ENCODE results near the gene NFIC.
"Not testable (repeated sequence)": the region's sequence is repeated elsewhere in the genome, so short reads cannot be mapped to it uniquely, and the experiment has no call there.

NFIC gene

GRCh38 chr19:3431760-3432397, 65.5 kb downstream of the NFIC start:
- no peak for DNase-seq

GRCh38 chr19:3433313-3433712, 66.9 kb downstream of the NFIC start:
- no peak for DNase-seq

DNA sequence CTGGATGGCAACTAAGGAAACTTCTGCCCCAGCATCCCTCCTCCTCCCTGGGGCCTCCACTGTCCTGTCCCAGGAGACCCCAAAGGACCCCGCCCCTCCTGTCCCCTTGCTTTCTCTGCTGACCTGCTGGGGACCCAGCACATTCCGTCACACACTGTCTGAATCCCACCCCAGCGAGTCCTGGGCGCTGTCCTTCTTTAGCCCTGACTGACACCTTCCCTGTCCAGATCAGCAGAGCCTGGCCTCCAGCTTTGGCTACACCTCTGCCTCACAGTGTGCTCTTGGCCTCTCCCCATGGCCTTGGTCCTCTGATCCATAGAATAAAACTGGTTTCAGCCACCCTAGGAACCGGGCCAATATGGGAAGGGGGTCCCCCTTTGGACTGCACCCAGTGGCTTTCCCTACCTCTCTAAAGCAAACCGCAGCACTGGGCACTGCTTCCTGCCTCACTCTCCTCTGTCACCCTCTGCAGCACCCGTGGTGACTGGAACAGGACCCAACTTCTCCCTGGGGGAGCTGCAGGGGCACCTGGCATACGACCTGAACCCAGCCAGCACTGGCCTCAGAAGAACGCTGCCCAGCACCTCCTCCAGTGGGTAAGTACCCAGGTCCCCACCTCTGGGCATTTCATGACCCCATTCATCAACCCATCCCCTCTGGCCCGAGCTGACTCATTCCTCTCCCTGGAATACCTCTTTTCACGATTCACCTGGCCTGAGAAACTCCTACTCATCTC, 67.6 kb downstream of the NFIC start:
- no peak for DNase-seq

GRCh38 chr19:3434630-3435553, 68.5 kb downstream of the NFIC start:
- peak; percentile 94 to 96 for DNase-seq

GRCh38 chr19:3440082-3440481, 73.7 kb downstream of the NFIC start:
- DNase-seq = peak; percentile 49 to 64

DNA sequence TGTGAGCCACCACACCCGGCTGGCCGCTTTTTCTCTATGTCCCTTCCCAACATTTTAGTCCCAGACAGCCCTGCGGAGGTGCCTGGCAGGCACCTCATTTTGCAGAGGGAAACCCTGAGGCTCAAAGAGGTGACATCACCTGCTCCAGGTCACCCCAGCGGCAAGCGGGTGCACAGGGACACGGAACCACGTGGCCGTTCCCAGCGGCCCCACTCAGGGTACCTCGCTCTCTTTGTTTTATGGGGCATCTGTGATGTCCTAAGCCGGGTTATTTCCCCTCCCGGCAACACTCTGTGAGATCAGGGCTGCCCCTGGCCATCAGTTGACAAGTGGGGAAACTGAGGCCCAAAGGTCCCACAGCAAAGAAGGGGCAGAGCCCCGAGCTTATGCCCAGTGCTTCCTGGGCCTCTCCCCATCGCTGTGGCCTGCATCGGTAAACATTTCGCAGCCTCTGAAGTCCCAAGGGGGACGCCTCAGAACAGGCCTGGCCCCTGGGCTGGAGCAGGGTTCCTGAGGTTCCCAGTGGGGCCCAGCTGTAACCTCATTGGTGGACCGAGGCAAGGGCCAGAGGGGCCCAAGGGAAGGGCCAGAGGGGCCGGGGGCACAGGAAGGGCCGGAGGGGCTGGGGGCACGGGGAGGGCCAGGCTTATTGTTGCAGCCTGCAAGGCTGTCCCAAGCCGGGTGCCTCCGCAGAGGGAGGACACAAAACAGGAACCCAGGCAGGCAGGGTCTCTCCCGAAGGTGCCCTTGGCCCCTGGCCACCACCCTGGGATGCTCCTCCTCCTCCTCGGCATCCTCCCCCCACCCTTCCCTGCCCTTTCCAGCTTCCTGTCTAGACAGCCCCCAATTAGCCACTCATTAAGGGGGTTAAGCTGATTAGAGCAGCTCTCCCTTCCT, 75.0 kb downstream of the NFIC start:
- DNase-seq = no peak

GRCh38 chr19:3441986-3442329, 75.6 kb downstream of the NFIC start:
- no peak for DNase-seq

GRCh38 chr19:3442487-3443071, 76.2 kb downstream of the NFIC start:
- DNase-seq = no peak

GRCh38 chr19:3443840-3444694, 77.7 kb downstream of the NFIC start:
- DNase-seq = no peak

DNA sequence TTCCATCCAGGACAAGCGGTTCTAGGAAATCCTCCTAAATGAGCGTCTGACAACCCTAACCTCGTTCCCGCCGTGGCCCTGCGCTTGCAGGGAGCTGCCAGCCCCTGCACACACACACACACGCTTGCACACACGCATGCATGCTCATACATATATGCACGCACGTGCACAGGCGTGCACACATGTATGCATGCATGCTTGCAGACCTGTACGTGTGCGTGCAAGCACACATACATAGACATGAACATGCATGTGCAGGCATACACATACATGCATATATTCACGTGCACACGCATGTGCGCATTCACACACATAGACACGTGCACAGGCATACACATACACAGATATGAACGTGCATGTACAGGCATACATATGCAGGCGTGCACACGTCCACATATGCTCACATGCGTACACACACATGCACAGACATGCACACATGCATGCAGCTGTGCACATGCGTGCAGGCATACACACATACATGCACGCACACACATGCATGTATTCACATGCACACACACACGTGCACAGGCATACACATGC, 78.4 kb downstream of the NFIC start:
- DNase-seq = no peak

DNA sequence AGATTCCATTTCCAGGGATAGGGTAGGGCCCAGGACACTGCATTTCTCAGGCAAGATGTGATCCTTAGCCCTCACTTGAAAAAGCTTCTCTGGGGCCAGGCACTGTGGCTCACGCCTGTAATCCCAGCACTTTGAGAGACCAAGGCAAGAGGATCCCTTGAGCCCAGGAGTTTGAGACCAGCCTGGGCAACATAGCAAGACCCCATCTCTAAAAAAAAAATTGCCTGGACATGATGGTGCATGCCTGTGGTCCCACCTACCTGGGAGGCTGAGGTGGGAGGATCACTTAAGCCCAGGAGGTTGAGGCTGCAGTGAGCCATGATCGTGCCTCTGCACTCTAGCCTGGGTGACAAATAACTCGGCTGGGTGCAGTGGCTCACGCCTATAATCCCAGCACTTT, 80.3 kb downstream of the NFIC start:
- DNase-seq = not testable (repeated sequence)

GRCh38 chr19:3448616-3449334, 82.4 kb downstream of the NFIC start:
- DNase-seq = no peak

DNA sequence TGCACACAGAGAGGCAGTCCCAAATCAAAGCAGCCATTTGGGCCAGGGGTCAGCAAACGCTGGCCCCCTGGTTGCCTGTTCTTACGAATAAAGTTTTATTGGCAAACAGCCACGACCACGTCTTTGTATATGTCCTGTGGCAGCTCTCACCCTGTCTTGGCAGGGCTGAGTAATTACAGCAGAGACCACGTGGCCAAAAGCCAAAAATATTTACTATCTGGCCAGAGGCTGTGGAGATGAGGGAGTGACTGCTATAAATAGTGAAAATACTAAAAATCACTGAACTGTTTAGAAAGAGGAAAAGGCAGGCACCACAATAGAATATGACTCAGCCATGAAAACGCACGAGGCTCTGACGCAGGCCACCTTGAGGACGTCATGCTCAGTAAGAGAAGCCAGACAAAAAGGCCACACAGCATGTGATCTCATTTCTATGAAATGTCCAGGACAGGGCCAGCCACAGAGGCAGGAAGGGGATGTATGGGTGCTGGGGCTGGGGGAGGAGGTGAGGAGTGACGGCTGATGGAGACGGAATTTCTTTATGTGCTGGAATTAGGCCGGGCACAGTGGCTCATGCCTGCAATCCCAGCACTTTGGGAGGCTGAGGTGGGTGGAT, 84.5 kb downstream of the NFIC start:
- DNase-seq = no peak

GRCh38 chr19:3451451-3451866, 85.1 kb downstream of the NFIC start:
- no peak for DNase-seq

- no peak for DNase-seq
Observed at GRCh38 chr19:3452171-3452941, 86.0 kb downstream of the NFIC start.

DNA sequence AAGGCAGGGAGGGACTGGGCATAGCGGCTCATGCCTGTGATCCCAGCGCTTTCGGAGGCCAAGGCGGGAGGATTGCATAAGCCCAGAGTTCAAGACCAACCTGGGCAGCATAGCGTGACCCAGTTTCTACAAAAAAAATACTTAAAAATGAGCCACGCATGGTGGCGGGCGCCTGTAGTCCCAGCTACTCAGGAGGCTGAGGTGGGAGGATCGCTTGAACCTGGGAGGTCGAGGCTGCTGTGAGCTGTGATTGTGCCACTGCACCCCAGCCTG, 86.5 kb downstream of the NFIC start:
- DNase-seq = not testable (repeated sequence)

DNA sequence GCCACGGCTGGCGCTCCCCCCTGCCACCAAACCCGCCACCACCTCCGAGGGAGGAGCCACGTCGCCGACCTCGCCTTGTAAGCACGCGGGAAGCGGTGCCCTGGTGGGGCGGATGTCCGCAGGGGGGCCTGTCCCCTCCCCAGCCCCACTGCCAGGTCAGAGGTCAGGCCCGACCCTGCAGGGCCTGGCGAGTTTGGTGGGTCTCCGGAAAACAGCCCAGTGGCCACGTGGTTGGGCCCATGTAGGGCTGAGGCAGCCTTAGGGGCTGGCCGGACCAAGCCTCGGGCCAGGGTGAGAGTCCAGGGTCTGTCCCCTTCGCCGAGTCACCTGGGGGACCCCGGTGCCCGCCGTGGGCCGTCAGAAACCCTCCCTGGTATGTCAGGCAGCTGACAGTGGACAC, 87.5 kb downstream of the NFIC start:
- no peak for DNase-seq

DNA sequence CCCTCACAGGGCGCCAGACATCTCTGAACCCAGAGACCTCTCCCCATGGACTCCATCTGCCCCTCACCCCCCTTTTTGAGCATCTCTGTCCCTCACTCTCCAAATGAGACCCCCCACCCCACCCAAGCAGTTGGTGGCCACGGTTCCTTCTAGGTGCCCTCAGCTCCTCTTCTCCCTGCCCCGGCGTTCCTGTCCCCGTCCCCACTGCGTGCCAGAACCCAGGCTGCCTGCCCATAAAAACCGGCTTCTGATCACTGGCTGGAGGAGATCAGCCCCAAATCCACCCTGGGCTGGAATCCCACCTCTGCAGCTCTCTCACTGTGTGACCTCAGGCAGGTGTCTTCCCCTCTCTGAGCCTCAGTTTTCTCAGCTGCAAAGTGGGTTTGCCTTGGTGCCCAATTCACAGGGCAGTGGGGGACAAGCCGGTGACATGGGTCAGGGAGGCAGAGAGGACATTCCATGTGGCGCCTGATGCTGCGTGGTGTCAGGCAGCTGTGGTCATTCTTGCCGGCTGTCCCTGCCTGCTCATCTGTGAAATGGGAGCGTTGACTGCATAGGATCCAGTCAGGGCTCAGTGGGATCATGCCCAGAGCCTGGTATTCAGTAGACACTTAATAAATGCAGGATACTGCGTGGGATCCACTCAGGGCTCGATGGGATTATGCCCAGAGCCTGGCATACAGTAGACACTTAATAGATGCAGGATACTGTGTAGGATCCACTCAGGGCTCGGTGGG, 88.4 kb downstream of the NFIC start:
- DNase-seq = no peak
